ENCODE results near the gene MAPK8.
"Not testable (repeated sequence)": the region's sequence is repeated elsewhere in the genome, so short reads cannot be mapped to it uniquely, and the experiment has no call there.

MAPK8 gene

GRCh38 chr10:48336978-48337599 is 30.6 kb downstream of the MAPK8 start:
- no peak for DNase-seq (ENCODE audit: low read depth)

GRCh38 chr10:48340734-48341133 is 34.3 kb downstream of the MAPK8 start:
- no peak for DNase-seq (ENCODE audit: low read depth)

GRCh38 chr10:48343106-48343505 is 36.6 kb downstream of the MAPK8 start:
- no peak for DNase-seq (ENCODE audit: low read depth)

- no peak for DNase-seq (ENCODE audit: low read depth)
Observed at GRCh38 chr10:48343921-48344598, 37.6 kb downstream of the MAPK8 start.

GRCh38 chr10:48346248-48346647 is 39.8 kb downstream of the MAPK8 start:
- DNase-seq (ENCODE audit: low read depth) = not testable (repeated sequence)

- DNase-seq (ENCODE audit: low read depth) = not testable (repeated sequence)
Observed at GRCh38 chr10:48347539-48347938, 41.1 kb downstream of the MAPK8 start.

GRCh38 chr10:48347943-48348342 is 41.5 kb downstream of the MAPK8 start:
- not testable (repeated sequence) for DNase-seq (ENCODE audit: low read depth)

GRCh38 chr10:48353246-48353645 is 46.8 kb downstream of the MAPK8 start:
- DNase-seq (ENCODE audit: low read depth) = no peak

- DNase-seq (ENCODE audit: low read depth) = no peak
Observed at GRCh38 chr10:48357631-48358030, 51.2 kb downstream of the MAPK8 start.

- DNase-seq (ENCODE audit: low read depth) = no peak
Observed at GRCh38 chr10:48358162-48358561, 51.7 kb downstream of the MAPK8 start.

- no peak for DNase-seq (ENCODE audit: low read depth)
Observed at GRCh38 chr10:48358838-48359237, 52.4 kb downstream of the MAPK8 start.

- DNase-seq (ENCODE audit: low read depth) = no peak
Observed at GRCh38 chr10:48361176-48361575, 54.7 kb downstream of the MAPK8 start.

GRCh38 chr10:48363617-48364355 is 57.3 kb downstream of the MAPK8 start:
- peak; percentile 50 for DNase-seq (ENCODE audit: low read depth)

- DNase-seq (ENCODE audit: low read depth) = no peak
Observed at GRCh38 chr10:48364659-48365405, 58.4 kb downstream of the MAPK8 start.

GRCh38 chr10:48365668-48366067 is 59.2 kb downstream of the MAPK8 start:
- DNase-seq (ENCODE audit: low read depth) = no peak

- no peak for DNase-seq (ENCODE audit: low read depth)
Observed at GRCh38 chr10:48366261-48366660, 59.8 kb downstream of the MAPK8 start.

- no peak for DNase-seq (ENCODE audit: low read depth)
Observed at GRCh38 chr10:48369501-48369900, 63.0 kb downstream of the MAPK8 start.

GRCh38 chr10:48377751-48378530 is 71.5 kb downstream of the MAPK8 start:
- DNase-seq (ENCODE audit: low read depth) = no peak

GRCh38 chr10:48378675-48379074 is 72.2 kb downstream of the MAPK8 start:
- no peak for DNase-seq (ENCODE audit: low read depth)

- no peak for DNase-seq (ENCODE audit: low read depth)
Observed at GRCh38 chr10:48381971-48382370, 75.5 kb downstream of the MAPK8 start.

- no peak for DNase-seq (ENCODE audit: low read depth)
Observed at GRCh38 chr10:48382982-48383381, 76.5 kb downstream of the MAPK8 start.

- no peak for DNase-seq (ENCODE audit: low read depth)
Observed at GRCh38 chr10:48383393-48383792, 76.9 kb downstream of the MAPK8 start.
